IMR-90 (cell line): ENCODE measurements around the gene SLC16A9. TPM values are rescaled to one million over a fixed set of nuclear protein-coding genes. Genes with fewer than 3 reads are reported as not detected.

Experiments
- ATAC-seq: fragments of 200-7000 bp; cut with Tn5 transposase; 2 replicates; pipeline ENCODE4 v1.9.1; 2020; ENCODE audit warnings: low read depth, mild to moderate bottlenecking, moderate library complexity
- BruUV-seq: library from RNA; stranded (reverse); fragments of 400-500 nt; replicated peaks from 2 replicates; lab custom pipeline; 2021; lab: Mats Ljungman, UMichigan
- CTCF ChIA-PET: fragments of 300-600 bp; formaldehyde crosslinking; extraction: SDS; loops from one replicate; lab custom pipeline; 2021; ENCODE audit warnings: antibody characterized with exemption; lab: Yijun Ruan, JAX
- POLR2A ChIA-PET: fragments of 300-600 bp; sonication (Branson Sonifier 250); formaldehyde crosslinking; loops from one replicate; lab custom pipeline; 2022; ENCODE audit warnings: antibody characterized with exemption; ENCODE audit not compliant: unreplicated experiment; lab: Charles Lee
- DNase-seq: peaks from one replicate; pipeline ENCODE4 v3.0.0; 2013
- H2AFZ ChIP-seq: replicated peaks from 2 replicates; pipeline ENCODE3; 2013; ENCODE audit warnings: low read length, mild to moderate bottlenecking; ENCODE audit not compliant: poor library complexity
- H2AK5ac ChIP-seq: 2 replicates; pipeline ENCODE4 v1.6.1; 2013; ENCODE audit warnings: low read depth, low read length, inconsistent platforms
- H2AK9ac ChIP-seq: replicated peaks from 2 replicates; pipeline ENCODE3; 2013; ENCODE audit warnings: mild to moderate bottlenecking, low read depth, low read length, moderate library complexity; ENCODE audit not compliant: poor library complexity
- H2BK120ac ChIP-seq: 2 replicates; pipeline ENCODE4 v1.6.1; 2013; ENCODE audit warnings: low read depth, low read length, inconsistent platforms
- H2BK15ac ChIP-seq: 3 replicates; pipeline ENCODE4 v1.6.1; 2013; ENCODE audit warnings: low read depth, low read length, inconsistent platforms
- H2BK20ac ChIP-seq: 2 replicates; pipeline ENCODE4 v1.6.1; 2013; ENCODE audit warnings: low read depth, mild to moderate bottlenecking, inconsistent platforms, low read length, moderate library complexity
- H2BK5ac ChIP-seq: 2 replicates; pipeline ENCODE4 v1.6.1; 2013; ENCODE audit warnings: mild to moderate bottlenecking, low read depth, low read length, inconsistent platforms; ENCODE audit not compliant: poor library complexity, severe bottlenecking
- H3K14ac ChIP-seq: replicated peaks from 2 replicates; pipeline ENCODE4 v1.6.1; 2013; ENCODE audit warnings: low read depth, low read length, inconsistent platforms
- H3K18ac ChIP-seq: 2 replicates; pipeline ENCODE4 v1.6.1; 2013; ENCODE audit warnings: low read depth, low read length, control low read depth
- H3K23ac ChIP-seq: 2 replicates; pipeline ENCODE4 v1.6.1; 2013; ENCODE audit warnings: low read depth, low read length, inconsistent platforms
- H3K27ac ChIP-seq: 2 replicates; pipeline ENCODE4 v1.5.1; 2013; ENCODE audit warnings: mild to moderate bottlenecking, control low read depth, low read length; ENCODE audit not compliant: insufficient read depth
- H3K27me3 ChIP-seq: 2 replicates; pipeline ENCODE4 v1.6.1; 2013; ENCODE audit warnings: low read length; ENCODE audit not compliant: control insufficient read depth, insufficient read depth
- H3K36me3 ChIP-seq: 2 replicates; pipeline ENCODE4 v1.6.1; 2013; ENCODE audit warnings: low read length, mixed read lengths; ENCODE audit not compliant: control insufficient read depth, insufficient read depth
- H3K4ac ChIP-seq: 2 replicates; pipeline ENCODE4 v1.6.1; 2013; ENCODE audit warnings: low read depth, low read length, inconsistent platforms
- H3K4me1 ChIP-seq: 2 replicates; pipeline ENCODE4 v1.6.1; 2013; ENCODE audit warnings: low read length, mixed read lengths; ENCODE audit not compliant: control insufficient read depth, insufficient read depth
- H3K4me2 ChIP-seq: 2 replicates; pipeline ENCODE4 v1.6.1; 2013; ENCODE audit warnings: low read depth, mild to moderate bottlenecking, control low read depth, low read length, moderate library complexity
- H3K4me3 ChIP-seq: 2 replicates; pipeline ENCODE4 v1.5.1; 2013; ENCODE audit warnings: low read depth, mild to moderate bottlenecking, control low read depth, low read length, moderate library complexity; ENCODE audit not compliant: insufficient read depth
- H3K56ac ChIP-seq: 2 replicates; pipeline ENCODE4 v1.6.1; 2013; ENCODE audit warnings: low read length, inconsistent platforms; ENCODE audit not compliant: insufficient read depth; ENCODE audit errors: extremely low read depth
- H3K79me1 ChIP-seq, 2 experiments: 2 replicates each; pipeline ENCODE4 v1.6.1; 2013; ENCODE audit warnings: low read length in 2 of 2, inconsistent platforms in 1 of 2, low read depth in 1 of 2
- H3K9ac ChIP-seq: 2 replicates; pipeline ENCODE4 v1.6.1; 2013; ENCODE audit warnings: low read depth, low read length, control low read depth
- H3K9me1 ChIP-seq: 2 replicates; pipeline ENCODE4 v1.6.1; 2013; ENCODE audit warnings: low read length, inconsistent platforms; ENCODE audit not compliant: insufficient read depth
- H3K9me3 ChIP-seq: 2 replicates; pipeline ENCODE4 v1.6.1; 2013; ENCODE audit warnings: low read length; ENCODE audit not compliant: control insufficient read depth, insufficient read depth
- H4K20me1 ChIP-seq: 2 replicates; pipeline ENCODE4 v1.6.1; 2013; ENCODE audit warnings: low read length, inconsistent platforms; ENCODE audit not compliant: insufficient read depth
- H4K5ac ChIP-seq: 2 replicates; pipeline ENCODE4 v1.6.1; 2013; ENCODE audit warnings: mild to moderate bottlenecking, low read depth, low read length, control low read depth
- H4K8ac ChIP-seq, 2 experiments: 2 replicates each; pipeline ENCODE4 v1.6.1; 2013; ENCODE audit warnings: low read depth in 2 of 2, low read length in 2 of 2, control low read depth in 1 of 2, inconsistent platforms in 1 of 2
- H4K91ac ChIP-seq: 2 replicates; pipeline ENCODE4 v1.6.1; 2013; ENCODE audit warnings: low read depth, low read length, inconsistent platforms; ENCODE audit not compliant: insufficient read depth
- CEBPB ChIP-seq: IDR thresholded peaks from 2 replicates; pipeline ENCODE4 v1.6.1; 2012; ENCODE audit warnings: low read depth, low read length, improper control_type of control experiment
- CHD1 ChIP-seq: IDR thresholded peaks from 2 replicates; pipeline ENCODE4 v1.6.1; 2012; ENCODE audit warnings: low read depth, low read length, improper control_type of control experiment
- FOS ChIP-seq: fragments of 150-350 bp; IDR thresholded peaks from 2 replicates; pipeline ENCODE4 v1.6.1; 2016; ENCODE audit warnings: low read depth, low read length
- MXI1 ChIP-seq: IDR thresholded peaks from 2 replicates; pipeline ENCODE4 v1.6.1; 2012; ENCODE audit warnings: low read depth, mild to moderate bottlenecking, low read length, moderate library complexity, borderline replicate concordance
- POLR2A ChIP-seq: IDR thresholded peaks from 2 replicates; pipeline ENCODE4 v1.6.1; 2012; ENCODE audit warnings: mild to moderate bottlenecking, low read depth, low read length
- RFX5 ChIP-seq: IDR thresholded peaks from 2 replicates; pipeline ENCODE4 v1.8.0; 2012; ENCODE audit warnings: low read depth, mild to moderate bottlenecking, low read length, moderate library complexity
- SMC3 ChIP-seq: fragments of 150-350 bp; IDR thresholded peaks from 2 replicates; pipeline ENCODE4 v1.6.1; 2016; ENCODE audit warnings: low read depth, mild to moderate bottlenecking, antibody characterized with exemption, low read length, moderate library complexity
- WGBS, 2 experiments: methylation state at CpG; one replicate each; pipeline versions ENCODE4 v1.1.5 to v1.1.7; 2013; ENCODE audit warnings: missing lambda C conversion rate in 2 of 2; ENCODE audit not compliant: insufficient read length in 1 of 2; ENCODE audit errors: extremely low coverage in 2 of 2; 5-methylcytosine and 5-hydroxymethylcytosine counted together
- dilution Hi-C: fragments of 300-500 bp; cut with HindIII; formaldehyde crosslinking; loops from one replicate; pipeline ENCODE4 v1.14.3; 2018; ENCODE audit warnings: low sequenced_read_pairs; ENCODE audit not compliant: unreplicated experiment
- in situ Hi-C: fragments of 300-500 bp; cut with MboI; formaldehyde crosslinking; loops from 3 replicates; pipeline ENCODE4 v1.14.3; 2019; ENCODE audit warnings: low sequenced_read_pairs, inconsistent platforms, mixed read lengths
- intact Hi-C: fragments of 100-400 bp; cut with micrococcal nuclease; formaldehyde crosslinking; loops from 2 replicates; pipeline ENCODE4 v1.10.0; 2022
- polyA plus RNA-seq, 3 experiments: library from polyadenylated mRNA; depleted of rRNA; stranded (reverse); fragments of >200 nt; gene quantifications; 2 replicates each; pipeline ENCODE4 v1.2.3, GENCODE V29; 2012; ENCODE audit warnings: low replicate concordance in 1 of 3
- total RNA-seq: library from RNA; depleted of rRNA; stranded (reverse); fragments of >200 nt; gene quantifications from 2 replicates; pipeline ENCODE4 v1.2.3, GENCODE V29; 2012
- TF ChIP-seq, protein P1 (sequence below): conservative IDR thresholded peaks from 2 replicates; pipeline ENCODE4 v1.5.1; 2012; ENCODE audit warnings: mild to moderate bottlenecking, low read depth, low read length, improper control_type of control experiment

SLC16A9 gene
- total and polyA plus RNA-seq, 2 of the 4 experiments (the other 2 are of a cell fraction) = 0.18 to 0.26 TPM

DNA sequence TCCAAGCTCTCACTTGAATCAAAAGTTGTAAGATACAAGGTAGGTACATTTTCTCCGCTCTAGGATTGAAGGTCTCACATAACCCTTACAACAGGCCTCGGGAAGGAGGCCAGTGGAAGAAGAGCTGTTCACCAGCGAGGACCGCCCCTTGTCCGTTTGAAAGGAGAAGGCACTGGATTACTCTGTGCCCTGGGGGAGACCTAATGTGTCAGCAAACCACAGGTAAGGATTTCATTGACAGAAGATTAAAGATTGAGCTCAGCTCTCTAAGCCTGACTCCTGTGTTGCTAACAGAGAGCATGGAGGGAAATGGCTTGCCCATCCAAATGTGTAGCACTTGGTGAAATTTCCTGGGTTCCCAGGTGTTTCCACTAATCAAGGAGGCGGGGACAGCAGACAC lies 81.2 kb downstream of the SLC16A9 start:
- POLR2A ChIA-PET = no interaction called here

More for the DNA sequence above, 81.2 kb downstream of the SLC16A9 start:
- Histone ChIP-seq H3K23ac (no peak overlapping the region), H3K4me3 (no peak overlapping the region), H2AK5ac (no peak overlapping the region), H2BK5ac (no peak overlapping the region), H4K5ac (no peak overlapping the region), H3K36me3 (no peaks in the 10 kb centered on the region), H2AK9ac (no peak overlapping the region), H2AFZ (no peak overlapping the region), H4K8ac (no peak overlapping the region), H3K4me1 (no peaks in the 10 kb centered on the region), H3K14ac (no peak overlapping the region), H3K79me1 (no peaks in the 10 kb centered on the region), H4K91ac (no peak overlapping the region), H3K9me1 (no peaks in the 10 kb centered on the region), H4K20me1 (no peaks in the 10 kb centered on the region), H3K9ac (no peak overlapping the region), H2BK120ac (no peak overlapping the region), H2BK15ac (no peak overlapping the region), H2BK20ac (no peak overlapping the region), H3K56ac (no peak overlapping the region), H3K27me3 (peaks cover 11% of the 10 kb centered on the region), H3K4me2 (no peak overlapping the region), H3K9me3 (no peaks in the 10 kb centered on the region), H3K18ac (no peak overlapping the region), H3K27ac (no peak overlapping the region), H3K4ac (no peak overlapping the region)
- in situ Hi-C loops (loop anchor here (10.0 to 25.0 kb wide), 5 partner anchors 206 to 809 kb away; no protein-coding TSS in a partner anchor), intact Hi-C loops (loop anchor here (5.0 kb wide), 1 partner anchor 419 kb away; no protein-coding TSS in a partner anchor), dilution Hi-C loops (no loop called here)
- BruUV-seq = no TSS peak
- DNase-seq (no peak), ATAC-seq (no peak)
- CTCF ChIA-PET = interaction anchor here (1.2 to 1.6 kb wide), 3 partner anchors 10 to 581 kb away, joined by 3 to 6 read pairs (median 5); no protein-coding TSS in a partner anchor
- no CpG with 5 or more reads among the region's 6 CpGs for WGBS, 2 experiments
- TF ChIP-seq SMC3 = no peak
- TF ChIP-seq FOS = no peak
- no peak for TF ChIP-seq MXI1
- no peak for TF ChIP-seq RFX5
- no peak for TF ChIP-seq CEBPB
- TF ChIP-seq CHD1 = no peak
- TF ChIP-seq, protein P1, sequence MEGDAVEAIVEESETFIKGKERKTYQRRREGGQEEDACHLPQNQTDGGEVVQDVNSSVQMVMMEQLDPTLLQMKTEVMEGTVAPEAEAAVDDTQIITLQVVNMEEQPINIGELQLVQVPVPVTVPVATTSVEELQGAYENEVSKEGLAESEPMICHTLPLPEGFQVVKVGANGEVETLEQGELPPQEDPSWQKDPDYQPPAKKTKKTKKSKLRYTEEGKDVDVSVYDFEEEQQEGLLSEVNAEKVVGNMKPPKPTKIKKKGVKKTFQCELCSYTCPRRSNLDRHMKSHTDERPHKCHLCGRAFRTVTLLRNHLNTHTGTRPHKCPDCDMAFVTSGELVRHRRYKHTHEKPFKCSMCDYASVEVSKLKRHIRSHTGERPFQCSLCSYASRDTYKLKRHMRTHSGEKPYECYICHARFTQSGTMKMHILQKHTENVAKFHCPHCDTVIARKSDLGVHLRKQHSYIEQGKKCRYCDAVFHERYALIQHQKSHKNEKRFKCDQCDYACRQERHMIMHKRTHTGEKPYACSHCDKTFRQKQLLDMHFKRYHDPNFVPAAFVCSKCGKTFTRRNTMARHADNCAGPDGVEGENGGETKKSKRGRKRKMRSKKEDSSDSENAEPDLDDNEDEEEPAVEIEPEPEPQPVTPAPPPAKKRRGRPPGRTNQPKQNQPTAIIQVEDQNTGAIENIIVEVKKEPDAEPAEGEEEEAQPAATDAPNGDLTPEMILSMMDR = no peak
- no peak for TF ChIP-seq POLR2A
